Suprapubic skin (tissue), 4 donors: ENCODE data around the gene SNX8. TPM values are rescaled to one million over a fixed set of nuclear protein-coding genes. Genes with fewer than 3 reads are reported as not detected.
A peak's percentile ranks its signal among the peaks of the same experiment; 100 is the strongest.

ENCODE experiments used
- DNase-seq, 2 donors: peaks; one replicate each; pipeline ENCODE4 v3.0.0-alpha.2; 2019; ENCODE audit warnings: low spot score in 2 of 2
- H3K27ac ChIP-seq: fragments of 200-600 bp; sonication (generic); one replicate; pipeline ENCODE4 v1.5.1; 2019
- H3K27me3 ChIP-seq: fragments of 200-600 bp; sonication (generic); one replicate; pipeline ENCODE4 v1.5.1; 2019
- H3K36me3 ChIP-seq: fragments of 200-600 bp; sonication (generic); one replicate; pipeline ENCODE4 v1.5.1; 2019
- H3K4me1 ChIP-seq: fragments of 200-600 bp; sonication (generic); one replicate; pipeline ENCODE4 v1.5.1; 2019
- H3K4me3 ChIP-seq: fragments of 200-600 bp; sonication (generic); one replicate; pipeline ENCODE4 v1.5.1; 2019; ENCODE audit warnings: mild to moderate bottlenecking
- H3K9me3 ChIP-seq: fragments of 200-600 bp; sonication (generic); one replicate; pipeline ENCODE4 v1.5.1; 2019
- EP300 ChIP-seq: sonication (generic); formaldehyde crosslinking; IDR thresholded peaks from one replicate; pipeline ENCODE4 v1.6.1; 2017; ENCODE audit warnings: antibody characterized with exemption
- POLR2A ChIP-seq, 2 donors: fragments of 450-650 bp; IDR thresholded peaks; one replicate each; pipeline ENCODE4 v1.6.1; 2017; ENCODE audit warnings: antibody characterized with exemption in 2 of 2, mild to moderate bottlenecking in 2 of 2, moderate library complexity in 2 of 2
- POLR2AphosphoS5 ChIP-seq, 3 donors: sonication (generic); formaldehyde crosslinking; IDR thresholded peaks; one replicate each; pipeline ENCODE4 v1.6.1; 2017; ENCODE audit warnings: antibody characterized with exemption in 3 of 3
- WGBS: methylation state at CpG from one replicate; pipeline ENCODE4 v1.1.5; 2018; 5-methylcytosine and 5-hydroxymethylcytosine counted together
- total RNA-seq, 4 donors: library from RNA; depleted of rRNA; stranded (reverse); fragments of >200 nt; gene quantifications; one replicate each; pipeline ENCODE4 v1.1.0, GENCODE V29; 2016
- TF ChIP-seq, protein P1 (sequence below), 2 donors: fragments of 200-600 bp in 1 of 2; fragments of 450-650 bp in 1 of 2; sonication (generic) in 1 of 2; IDR thresholded peaks; one replicate each; pipeline ENCODE4 v1.5.1; 2016 to 2019; ENCODE audit warnings: antibody characterized with exemption in 2 of 2, mild to moderate bottlenecking in 1 of 2, moderate library complexity in 1 of 2

SNX8 gene
- total RNA-seq, 4 donors from 2014 or later = 13.7 to 35.1 (median 19.3) TPM

DNA sequence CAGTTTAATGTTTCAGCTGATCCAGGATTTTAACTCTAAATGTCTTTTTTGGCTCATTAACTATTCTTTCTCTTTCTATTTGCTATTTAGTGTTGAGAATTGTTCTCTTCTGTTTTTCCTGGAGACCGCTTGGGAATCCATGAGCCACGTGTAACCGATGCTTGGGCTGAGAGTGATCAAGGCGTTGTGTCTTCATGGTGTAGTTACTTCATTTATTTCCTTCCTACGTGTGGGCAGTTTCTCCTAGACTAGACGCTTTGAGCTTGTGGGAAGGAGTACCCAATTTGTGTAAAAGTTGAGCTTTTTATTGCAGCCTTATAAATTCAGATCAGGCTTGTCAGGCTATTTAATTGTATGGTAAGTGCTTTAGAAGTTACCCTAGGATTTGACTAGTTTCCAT, 43.3 kb upstream of the SNX8 start:
- peaks cover 19% of the 10 kb centered on the region for H3K36me3 ChIP-seq
- H3K4me1 ChIP-seq = peaks cover 66% of the 10 kb centered on the region
- DNase-seq = no peak
- 66% methylated on average over 6 of the region's 6 CpGs for WGBS
- H3K27ac ChIP-seq = no peak overlapping the region
- no peaks in the 10 kb centered on the region for H3K9me3 ChIP-seq
- H3K4me3 ChIP-seq = peak overlapping the region; percentile 99
- H3K27me3 ChIP-seq = no peaks in the 10 kb centered on the region
- TF ChIP-seq POLR2A (IDR thresholded peaks at IDR 0.05) (no peak), EP300 (no peak), POLR2AphosphoS5 (IDR thresholded peaks at IDR 0.05) (no peak)
- TF ChIP-seq, protein P1, sequence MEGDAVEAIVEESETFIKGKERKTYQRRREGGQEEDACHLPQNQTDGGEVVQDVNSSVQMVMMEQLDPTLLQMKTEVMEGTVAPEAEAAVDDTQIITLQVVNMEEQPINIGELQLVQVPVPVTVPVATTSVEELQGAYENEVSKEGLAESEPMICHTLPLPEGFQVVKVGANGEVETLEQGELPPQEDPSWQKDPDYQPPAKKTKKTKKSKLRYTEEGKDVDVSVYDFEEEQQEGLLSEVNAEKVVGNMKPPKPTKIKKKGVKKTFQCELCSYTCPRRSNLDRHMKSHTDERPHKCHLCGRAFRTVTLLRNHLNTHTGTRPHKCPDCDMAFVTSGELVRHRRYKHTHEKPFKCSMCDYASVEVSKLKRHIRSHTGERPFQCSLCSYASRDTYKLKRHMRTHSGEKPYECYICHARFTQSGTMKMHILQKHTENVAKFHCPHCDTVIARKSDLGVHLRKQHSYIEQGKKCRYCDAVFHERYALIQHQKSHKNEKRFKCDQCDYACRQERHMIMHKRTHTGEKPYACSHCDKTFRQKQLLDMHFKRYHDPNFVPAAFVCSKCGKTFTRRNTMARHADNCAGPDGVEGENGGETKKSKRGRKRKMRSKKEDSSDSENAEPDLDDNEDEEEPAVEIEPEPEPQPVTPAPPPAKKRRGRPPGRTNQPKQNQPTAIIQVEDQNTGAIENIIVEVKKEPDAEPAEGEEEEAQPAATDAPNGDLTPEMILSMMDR (IDR thresholded peaks at IDR 0.05) = no peak

DNA sequence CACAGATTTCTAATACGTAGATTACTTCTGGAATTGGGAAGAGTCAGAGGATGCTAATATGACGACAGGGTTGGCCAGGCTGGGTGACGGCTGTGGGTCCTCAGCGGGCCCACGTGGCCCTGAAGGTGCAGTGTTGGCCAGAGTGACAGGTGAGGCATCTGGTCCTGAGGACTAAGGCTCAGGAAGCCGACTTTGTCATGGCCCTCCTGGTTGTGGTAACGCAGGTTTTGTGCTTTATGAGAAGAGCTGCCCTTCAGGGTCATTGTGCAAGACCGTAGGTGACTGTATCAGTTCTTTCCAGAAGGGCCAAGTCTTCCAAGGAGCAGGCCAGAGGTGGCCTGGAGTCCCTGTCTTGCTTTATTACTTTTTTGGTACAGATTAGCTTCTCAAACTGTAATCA, 42.9 kb upstream of the SNX8 start:
- H3K4me3 ChIP-seq = peak overlapping the region; percentile 99
- WGBS = 73% methylated on average over 8 of the region's 8 CpGs
- H3K27ac ChIP-seq = no peak overlapping the region
- H3K36me3 ChIP-seq = peaks cover 15% of the 10 kb centered on the region
- DNase-seq = no peak
- no peaks in the 10 kb centered on the region for H3K9me3 ChIP-seq
- no peaks in the 10 kb centered on the region for H3K27me3 ChIP-seq
- no peak for TF ChIP-seq EP300
- TF ChIP-seq, protein P1 (IDR thresholded peaks at IDR 0.05) = no peak
- no peak for TF ChIP-seq POLR2A (IDR thresholded peaks at IDR 0.05)
- no peak for TF ChIP-seq POLR2AphosphoS5 (IDR thresholded peaks at IDR 0.05)
- peaks cover 66% of the 10 kb centered on the region for H3K4me1 ChIP-seq

- Histone ChIP-seq H3K36me3 (no peaks in the 10 kb centered on the region), H3K4me3 (peak overlapping the region; percentile 99), H3K9me3 (no peaks in the 10 kb centered on the region), H3K27me3 (no peaks in the 10 kb centered on the region), H3K4me1 (peaks cover 58% of the 10 kb centered on the region), H3K27ac (no peak overlapping the region)
- TF ChIP-seq EP300 = no peak
- no peak for TF ChIP-seq POLR2A (IDR thresholded peaks at IDR 0.05)
- TF ChIP-seq, protein P1 (IDR thresholded peaks at IDR 0.05) = no peak
- TF ChIP-seq POLR2AphosphoS5 (IDR thresholded peaks at IDR 0.05) = no peak
- DNase-seq = no peak
- WGBS = 6% methylated on average over 4 of the region's 9 CpGs
Observed at GRCh38 chr7:2355705-2356008, 41.4 kb upstream of the SNX8 start.

DNA sequence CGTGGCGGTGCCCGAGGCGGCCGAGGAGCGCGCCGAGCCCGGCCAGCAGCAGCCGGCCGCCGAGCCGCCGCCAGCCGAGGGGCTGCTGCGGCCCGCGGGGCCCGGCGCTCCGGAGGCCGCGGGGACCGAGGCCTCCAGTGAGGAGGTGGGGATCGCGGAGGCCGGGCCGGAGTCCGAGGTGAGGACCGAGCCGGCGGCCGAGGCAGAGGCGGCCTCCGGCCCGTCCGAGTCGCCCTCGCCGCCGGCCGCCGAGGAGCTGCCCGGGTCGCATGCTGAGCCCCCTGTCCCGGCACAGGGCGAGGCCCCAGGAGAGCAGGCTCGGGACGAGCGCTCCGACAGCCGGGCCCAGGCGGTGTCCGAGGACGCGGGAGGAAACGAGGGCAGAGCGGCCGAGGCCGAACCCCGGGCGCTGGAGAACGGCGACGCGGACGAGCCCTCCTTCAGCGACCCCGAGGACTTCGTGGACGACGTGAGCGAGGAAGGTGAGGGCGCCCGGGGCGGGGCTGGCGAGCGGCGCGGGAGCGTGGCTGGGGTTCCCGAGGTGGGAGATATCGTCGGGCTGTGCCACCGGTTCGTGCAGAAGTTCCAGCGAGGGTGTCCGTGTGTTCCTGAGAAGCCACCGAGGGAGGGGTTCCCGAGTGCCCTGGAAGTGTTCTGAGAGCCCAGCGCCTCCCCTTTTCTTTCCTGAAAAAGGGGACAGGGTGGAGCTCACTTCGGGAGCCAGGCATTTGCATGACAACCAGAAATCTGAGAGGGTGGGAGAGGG, 40.9 kb upstream of the SNX8 start:
- H3K27me3 ChIP-seq = no peaks in the 10 kb centered on the region
- TF ChIP-seq POLR2A (IDR thresholded peaks at IDR 0.05) = no peak
- peak overlapping the region; percentile 99 for H3K4me3 ChIP-seq
- WGBS = 0% methylated on average over 8 of the region's 92 CpGs
- peaks cover 53% of the 10 kb centered on the region for H3K4me1 ChIP-seq
- no peak for DNase-seq
- no peaks in the 10 kb centered on the region for H3K9me3 ChIP-seq
- no peaks in the 10 kb centered on the region for H3K36me3 ChIP-seq
- H3K27ac ChIP-seq = peak overlapping the region; percentile 99

DNA sequence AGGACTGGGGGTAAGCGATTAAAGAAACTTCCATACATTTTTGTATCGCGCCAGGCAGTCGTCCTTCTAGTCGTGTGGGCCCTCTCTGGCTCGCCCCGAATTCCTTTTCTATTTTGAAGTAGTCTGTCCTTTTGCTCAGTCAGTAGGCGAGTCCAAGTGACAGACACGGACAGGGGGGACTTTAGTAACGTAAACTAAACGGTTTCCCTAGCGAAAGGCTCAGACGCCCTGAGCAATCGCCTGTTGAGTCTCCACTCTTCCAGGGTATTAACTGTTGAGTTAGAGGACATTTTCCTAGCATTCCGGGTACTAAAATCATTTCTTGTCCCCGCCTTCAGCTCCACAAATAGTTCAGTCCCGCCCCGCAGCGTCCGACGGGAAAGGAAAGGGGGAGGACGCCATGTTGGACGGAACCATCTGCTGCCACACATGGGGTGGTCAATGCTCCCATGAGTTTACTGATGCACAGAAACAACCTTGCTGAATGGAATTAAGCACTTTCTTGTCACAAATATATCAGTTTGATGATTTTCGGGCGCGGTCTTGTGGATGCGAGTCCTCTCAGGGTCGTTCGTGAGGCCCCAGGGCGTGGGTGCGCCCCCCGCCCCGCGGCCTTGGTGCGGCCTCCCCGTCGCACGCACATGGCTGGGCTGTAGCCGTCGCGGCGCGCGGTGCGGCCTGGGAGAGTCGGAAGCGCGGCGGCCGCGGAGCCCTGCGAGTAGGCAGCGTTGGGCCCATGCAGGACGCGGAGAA, 40.1 kb upstream of the SNX8 start, which contains the start of gene EIF3B:
EIF3B (plus strand) TSS at position 642 of the 753 bp plus-strand sequence; CDS start at position 737, 95 bp downstream.
- under 1% methylated on average over 30 of the region's 55 CpGs for WGBS

More for the DNA sequence above, 40.1 kb upstream of the SNX8 start, which contains the start of gene EIF3B:
- Histone ChIP-seq H3K4me1 (peaks cover 50% of the 10 kb centered on the region), H3K9me3 (no peaks in the 10 kb centered on the region), H3K36me3 (no peaks in the 10 kb centered on the region), H3K4me3 (peak within 1 kb of the TSS; percentile 99), H3K27me3 (no peaks in the 10 kb centered on the region), H3K27ac (peak within 1 kb of the TSS; percentile 99)
- DNase-seq = peak; percentile 95
- TF ChIP-seq, protein P1 (IDR thresholded peaks at IDR 0.05) = no peak
- TF ChIP-seq POLR2AphosphoS5 (IDR thresholded peaks at IDR 0.05) (peak in 2 of 3 donors; percentile 89 to 90), POLR2A (IDR thresholded peaks at IDR 0.05) (peak; percentile 58 to 68)
